Suppressor macrophage treated with lipopolysaccharide for 4 hours (primary cell): ENCODE data around the gene HOXB4.

Source experiments
- DNase-seq: peaks from one replicate; pipeline ENCODE4 v3.0.0-alpha.2; 2020

HOXB4 gene

GRCh38 chr17:48571024-48571818 is 6.9 kb downstream of the HOXB4 start:
- DNase-seq: no peak

- no peak for DNase-seq
Measured at GRCh38 chr17:48570325-48571023, 7.7 kb downstream of the HOXB4 start.

GRCh38 chr17:48569674-48570324 is 8.4 kb downstream of the HOXB4 start:
- no peak for DNase-seq

GRCh38 chr17:48569240-48569582 is 8.9 kb downstream of the HOXB4 start:
- DNase-seq: no peak

- DNase-seq: no peak
Measured at GRCh38 chr17:48568499-48569239, 9.5 kb downstream of the HOXB4 start.

GRCh38 chr17:48567646-48568354 is 10.3 kb downstream of the HOXB4 start:
- DNase-seq: no peak

- no peak for DNase-seq
Measured at GRCh38 chr17:48567209-48567608, 10.9 kb downstream of the HOXB4 start.

- DNase-seq: no peak
Measured at GRCh38 chr17:48566717-48567116, 11.4 kb downstream of the HOXB4 start.

GRCh38 chr17:48565925-48566710 is 12.0 kb downstream of the HOXB4 start:
- no peak for DNase-seq

GRCh38 chr17:48565022-48565554 is 13.1 kb downstream of the HOXB4 start:
- DNase-seq: no peak

- DNase-seq: no peak
Measured at GRCh38 chr17:48564188-48565021, 13.7 kb downstream of the HOXB4 start.

GRCh38 chr17:48563867-48564187 is 14.3 kb downstream of the HOXB4 start:
- no peak for DNase-seq

GRCh38 chr17:48563385-48563838 is 14.7 kb downstream of the HOXB4 start:
- DNase-seq: no peak

GRCh38 chr17:48562934-48563333 is 15.2 kb downstream of the HOXB4 start:
- DNase-seq: no peak

GRCh38 chr17:48561884-48562810 is 16.0 kb downstream of the HOXB4 start:
- DNase-seq: no peak

GRCh38 chr17:48559840-48560817 is 18.0 kb downstream of the HOXB4 start:
- no peak for DNase-seq

- no peak for DNase-seq
Measured at GRCh38 chr17:48559122-48559839, 18.9 kb downstream of the HOXB4 start.

GRCh38 chr17:48558831-48559121 is 19.4 kb downstream of the HOXB4 start:
- DNase-seq: no peak
